ENCODE measurements around the gene KRT74. TPM values are rescaled to one million over a fixed set of nuclear protein-coding genes. Genes with fewer than 3 reads are reported as not detected.

Gene KRT74
- total and polyA plus RNA-seq, 7 donors: not detected

GRCh38 chr12:52604859-52605258, 31.2 kb upstream of the KRT74 start:
- Histone ChIP-seq H3K4me3 (no peak overlapping the region), H3K27ac (no peak overlapping the region), H3K4me1 (no peaks in the 10 kb centered on the region), H3K27me3 (ENCODE audit: insufficient read depth in 3 of 3, low read length in 2 of 3) (peaks cover 0 to 34% (median 8%) of the 10 kb centered on the region in 3 donors), H3K9me3 (no peaks in the 10 kb centered on the region), H3K36me3 (ENCODE audit: insufficient read depth in 1 of 2, low read depth in 1 of 2) (no peaks in the 10 kb centered on the region)
- ATAC-seq (no peak), DNase-seq (no peak)
- intact Hi-C loops (cut with DNase I): no loop called here
- TF ChIP-seq CTCF (IDR thresholded peaks at IDR 0.05): no peak

- Histone ChIP-seq H3K36me3 (ENCODE audit: insufficient read depth in 1 of 2, low read depth in 1 of 2) (no peaks in the 10 kb centered on the region), H3K27me3 (ENCODE audit: insufficient read depth in 3 of 3, low read length in 2 of 3) (peaks cover 0 to 30% (median 8%) of the 10 kb centered on the region in 3 donors), H3K4me3 (no peak overlapping the region), H3K9me3 (no peaks in the 10 kb centered on the region), H3K4me1 (no peaks in the 10 kb centered on the region), H3K27ac (no peak overlapping the region)
- WGBS, 3 donors: 88 to 96% (median 88%) methylated on average over 2 of the region's 2 CpGs
- ATAC-seq (no peak), DNase-seq (no peak)
- TF ChIP-seq CTCF (IDR thresholded peaks at IDR 0.05): no peak
- intact Hi-C loops (cut with DNase I): no loop called here
Observed at GRCh38 chr12:52603314-52603713, 29.7 kb upstream of the KRT74 start.

- Histone ChIP-seq H3K4me1 (no peaks in the 10 kb centered on the region), H3K36me3 (ENCODE audit: insufficient read depth in 1 of 2, low read depth in 1 of 2) (no peaks in the 10 kb centered on the region), H3K27ac (no peak overlapping the region), H3K9me3 (no peaks in the 10 kb centered on the region), H3K27me3 (ENCODE audit: insufficient read depth in 3 of 3, low read length in 2 of 3) (peaks cover 0 to 26% (median 8%) of the 10 kb centered on the region in 3 donors), H3K4me3 (no peak overlapping the region)
- DNase-seq: no peak
- intact Hi-C loops (cut with DNase I): no loop called here
- ATAC-seq: no peak
- WGBS, 3 donors: 85 to 88% (median 85%) methylated on average over 5 of the region's 5 CpGs
- no peak for TF ChIP-seq CTCF (IDR thresholded peaks at IDR 0.05)
Observed at GRCh38 chr12:52602552-52602951, 28.9 kb upstream of the KRT74 start.

GRCh38 chr12:52601671-52602070, 28.0 kb upstream of the KRT74 start:
- Histone ChIP-seq H3K4me3 (no peak overlapping the region), H3K4me1 (no peaks in the 10 kb centered on the region), H3K27me3 (ENCODE audit: insufficient read depth in 3 of 3, low read length in 2 of 3) (peaks cover 0 to 29% (median 8%) of the 10 kb centered on the region in 3 donors), H3K36me3 (ENCODE audit: insufficient read depth in 1 of 2, low read depth in 1 of 2) (no peaks in the 10 kb centered on the region), H3K9me3 (no peaks in the 10 kb centered on the region), H3K27ac (no peak overlapping the region)
- 58 to 73% (median 67%) methylated on average over 4 of the region's 4 CpGs for WGBS, 3 donors
- no peak for TF ChIP-seq CTCF (IDR thresholded peaks at IDR 0.05)
- intact Hi-C loops (cut with DNase I): no loop called here
- ATAC-seq: no peak
- DNase-seq: no peak

- Histone ChIP-seq H3K36me3 (ENCODE audit: insufficient read depth in 1 of 2, low read depth in 1 of 2) (no peaks in the 10 kb centered on the region), H3K4me1 (no peaks in the 10 kb centered on the region), H3K27me3 (ENCODE audit: insufficient read depth in 3 of 3, low read length in 2 of 3) (peaks cover 0 to 32% (median 8%) of the 10 kb centered on the region in 3 donors), H3K27ac (no peak within 1 kb of the TSS), H3K9me3 (no peaks in the 10 kb centered on the region), H3K4me3 (no peak within 1 kb of the TSS)
- WGBS, 3 donors: 18 to 23% (median 21%) methylated on average over 45 to 48 of the region's 48 CpGs
- ATAC-seq: no peak
- TF ChIP-seq CTCF (IDR thresholded peaks at IDR 0.05): no peak
- no peak for DNase-seq
- intact Hi-C loops (cut with DNase I): no loop called here
Observed at GRCh38 chr12:52600941-52601481, 27.4 kb upstream of the KRT74 start, which contains the start of gene KRT72. KRT72 (minus strand) TSS chr12:52601463; CDS start chr12:52601452, 11 bp downstream.
